ENCODE results near the gene GALT. TPM values are rescaled to one million over a fixed set of nuclear protein-coding genes. Genes with fewer than 3 reads are reported as not detected.

The GALT gene
- total and polyA plus RNA-seq, 2 experiments from 2014 or later: 31.5 to 35.1 TPM

GRCh38 chr9:34610434-34611206 lies 35.9 kb upstream of the GALT start:
- H3K36me3 Mint-ChIP-seq (ENCODE audit: low read depth): no peaks in the 10 kb centered on the region
- Histone ChIP-seq H3K4me3 (peak overlapping the region; percentile 86), H3K4me2 (peak overlapping the region; percentile 94), H3K27me3 (ENCODE audit: insufficient read depth) (peaks cover 5% of the 10 kb centered on the region), H3K4me1 (ENCODE audit: insufficient read depth) (peaks cover 7% of the 10 kb centered on the region; the same call in 1 of the 2 replicates), H3F3A (replicated peaks; ENCODE audit: low read depth) (0 out of 2 replicates have a peak, but pooled peaks cover 3% of the 10 kb centered on the region), H3K36me3 (ENCODE audit: insufficient read depth) (no peaks in the 10 kb centered on the region), H3K9me2 (ENCODE audit: insufficient read depth) (no peaks in the 10 kb centered on the region), H2AFZ (no peak overlapping the region), H4K20me1 (replicated peaks; ENCODE audit: insufficient read depth) (no peaks in the 10 kb centered on the region), H3K27ac (ENCODE audit: low read depth) (no peak overlapping the region), H3K79me2 (replicated peaks; ENCODE audit: insufficient read depth) (no peaks in the 10 kb centered on the region)
- H3K9me3 Mint-ChIP-seq: no peaks in the 10 kb centered on the region
- TF ChIP-seq STAT1 (IDR thresholded peaks at IDR 0.05; ENCODE audit: unreplicated experiment) (no peak), EZH2phosphoT487 (IDR thresholded peaks at IDR 0.05; ENCODE audit: unreplicated experiment) (no peak), ZNF114 (CRISPR knock-in tag; IDR thresholded peaks at IDR 0.05) (no peak), REST (IDR thresholded peaks at IDR 0.05; ENCODE audit: unreplicated experiment) (no peak), CREB1 (CRISPR knock-in tag; IDR thresholded peaks at IDR 0.05; ENCODE audit: low read depth) (no peak), ZNF462 (CRISPR knock-in tag; IDR thresholded peaks at IDR 0.05) (no peak), JUNB (IDR thresholded peaks at IDR 0.05; ENCODE audit: unreplicated experiment) (no peak), CTCF (conservative IDR thresholded peaks at IDR 0.05; ENCODE audit: low read depth in 2 of 2) (no peak)
- H3K27ac Mint-ChIP-seq: peak overlapping the region; percentile 94; the same call in 1 of the 2 replicates
- peaks cover 11% of the 10 kb centered on the region for H3K4me1 Mint-ChIP-seq
- ATAC-seq: no peak
- DNase-seq (ENCODE audit: low spot score): no peak
- peak overlapping the region; percentile 93 for H3K4me3 Mint-ChIP-seq
- peaks cover 17% of the 10 kb centered on the region for H3K27me3 Mint-ChIP-seq (ENCODE audit: insufficient read depth, low read depth, poor library complexity)
